Activated naive CD4-positive, alpha-beta T cell treated with anti-CD3 and anti-CD28 coated beads, Interleukin-2, amount 50 U/mL, for 72 hours (primary cell): ENCODE measurements around the gene TCF7L2. TPM values are rescaled to one million over a fixed set of nuclear protein-coding genes. Genes with fewer than 3 reads are reported as not detected.

Source experiments
- ATAC-seq, 2 donors: fragments of 150-1000 bp; cut with Tn5 transposase; 2 replicates each; pipeline ENCODE4 v1.10.0; 2021; ENCODE audit warnings: mild to moderate bottlenecking in 2 of 2, moderate library complexity in 2 of 2
- DNase-seq, 2 donors: peaks; one replicate each; pipeline ENCODE4 v3.0.0; 2021 to 2022; ENCODE audit warnings: low spot score in 2 of 2
- H3K27ac Mint-ChIP-seq, 2 donors: one replicate each; pipeline ENCODE4 v1.8.0; 2022; ENCODE audit warnings: mild to moderate bottlenecking in 2 of 2, mixed read lengths in 2 of 2
- H3K36me3 Mint-ChIP-seq, 2 donors: one replicate each; pipeline ENCODE4 v1.8.0; 2022; ENCODE audit warnings: mixed read lengths in 2 of 2
- H3K9me3 Mint-ChIP-seq, 2 donors: one replicate each; pipeline ENCODE4 v1.8.0; 2022; ENCODE audit warnings: mixed read lengths in 2 of 2
- total RNA-seq, 2 donors: library from RNA; stranded (reverse); gene quantifications; one replicate each; pipeline ENCODE4 v1.2.3, GENCODE V29; 2022

The TCF7L2 gene
- total RNA-seq, 2 donors from 2014 or later = 3.0 to 3.1 TPM

DNA sequence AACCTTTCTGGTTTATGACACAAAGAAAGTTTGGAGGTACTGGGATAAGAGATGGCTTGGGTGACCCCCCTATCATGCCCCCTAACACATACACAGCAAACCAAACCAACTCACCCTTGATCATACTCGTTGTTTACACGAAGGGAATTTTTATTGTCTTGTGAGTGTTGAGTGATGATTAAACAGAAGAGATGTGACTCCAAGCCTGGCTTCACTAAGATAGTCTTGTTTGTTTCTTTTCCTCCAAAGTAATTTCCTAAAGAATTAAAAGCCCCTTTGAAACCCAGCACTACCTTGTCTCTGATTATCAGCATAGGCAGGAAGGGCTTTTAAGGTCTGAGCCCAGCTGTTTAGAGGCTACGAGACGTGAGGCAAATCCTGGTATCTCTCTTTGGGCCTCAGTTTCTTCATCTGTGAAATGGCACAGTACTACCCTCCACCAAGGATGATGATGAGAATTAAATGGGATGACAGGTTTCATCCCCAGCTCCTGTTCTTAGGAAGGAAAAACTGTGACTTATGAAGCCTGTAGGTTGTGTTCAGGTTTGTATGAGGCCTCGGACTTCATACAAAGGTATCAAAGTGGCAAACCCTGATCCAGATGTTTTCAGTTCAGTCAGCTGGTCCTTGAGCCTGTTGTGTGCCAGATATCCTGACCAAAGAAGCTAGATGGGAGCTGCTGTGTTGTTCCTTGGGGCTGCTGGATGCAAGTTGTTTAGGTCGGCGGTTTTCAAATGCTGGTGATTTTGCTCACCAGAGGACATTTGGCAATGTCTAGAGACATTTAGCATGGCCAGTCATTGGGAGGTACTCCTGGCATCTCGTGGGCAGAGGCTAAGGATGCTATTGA is 51.8 kb downstream of the TCF7L2 start:
- Mint-ChIP-seq H3K27ac (no peak overlapping the region), H3K9me3 (no peaks in the 10 kb centered on the region), H3K36me3 (no peaks in the 10 kb centered on the region)
- DNase-seq = no peak
- no peak for ATAC-seq

DNA sequence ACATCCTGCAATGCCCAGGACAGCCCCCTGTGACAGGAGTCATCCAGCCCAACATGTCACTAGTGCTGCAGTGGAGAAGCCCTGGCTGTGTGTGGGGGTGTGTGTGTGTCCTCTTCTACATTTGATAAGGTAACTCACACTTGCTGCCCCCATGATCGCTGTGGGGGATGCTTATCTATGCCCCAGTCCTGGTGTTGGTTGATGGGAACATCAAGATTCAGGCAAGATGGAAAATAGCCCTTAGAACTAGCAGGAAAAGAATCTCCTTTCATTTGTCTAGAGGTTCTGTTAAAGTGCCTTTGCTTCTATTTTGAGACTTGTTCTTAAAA is 52.4 kb downstream of the TCF7L2 start:
- H3K9me3 Mint-ChIP-seq = no peaks in the 10 kb centered on the region
- H3K36me3 Mint-ChIP-seq = no peaks in the 10 kb centered on the region
- no peak for ATAC-seq

DNA sequence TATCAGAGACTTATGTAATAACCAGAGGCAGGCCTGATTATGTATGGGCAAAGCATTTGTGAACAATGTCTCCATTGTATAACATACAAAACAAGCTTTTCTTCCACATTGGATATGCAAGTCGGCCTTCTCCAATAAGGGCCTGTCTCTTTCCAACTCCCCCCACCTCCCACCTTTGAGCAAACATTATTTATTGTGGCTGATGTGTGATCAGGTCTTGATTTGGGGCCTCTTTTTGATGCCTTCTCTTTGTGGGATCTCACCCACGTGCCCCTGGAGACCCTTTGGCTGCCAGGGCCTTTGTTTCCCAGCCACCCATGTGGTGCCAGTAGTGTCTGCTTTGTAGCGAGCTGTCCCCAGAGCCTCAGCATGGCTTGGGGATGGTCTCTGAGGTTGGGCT is 53.0 kb downstream of the TCF7L2 start:
- H3K27ac Mint-ChIP-seq = no peak overlapping the region
- no peaks in the 10 kb centered on the region for H3K9me3 Mint-ChIP-seq
- no peak for DNase-seq
- H3K36me3 Mint-ChIP-seq = no peaks in the 10 kb centered on the region
- no peak for ATAC-seq

More for the DNA sequence above, 52.4 kb downstream of the TCF7L2 start:
- no peak for DNase-seq
- H3K27ac Mint-ChIP-seq = no peak overlapping the region

DNA sequence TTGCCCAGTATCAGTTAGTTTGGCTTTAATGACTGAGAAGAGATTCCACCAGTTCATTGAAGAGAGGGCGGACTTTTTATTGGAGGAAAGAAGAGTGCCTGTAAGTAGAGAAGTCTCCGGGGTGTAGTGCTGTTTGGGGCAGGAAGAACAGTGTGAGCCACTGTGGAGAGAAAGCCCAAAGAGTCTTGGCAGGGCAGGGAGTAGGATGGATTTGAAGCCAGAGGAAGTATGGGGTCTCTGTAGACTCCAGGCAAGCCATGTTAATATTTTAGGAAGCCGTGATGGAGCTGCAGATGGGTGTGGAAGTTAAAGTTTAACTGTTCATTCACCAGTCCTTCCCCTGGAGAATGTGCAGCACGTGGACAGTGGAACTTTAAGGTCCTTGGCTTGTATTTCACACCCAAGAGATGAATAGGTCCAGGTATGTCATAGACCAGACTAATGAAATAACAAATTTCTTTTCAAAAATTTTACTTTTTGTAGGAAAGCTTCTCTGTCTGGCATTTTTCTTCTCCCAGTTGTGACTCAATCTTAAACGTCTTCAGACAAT is 54.1 kb downstream of the TCF7L2 start:
- Mint-ChIP-seq H3K27ac (no peak overlapping the region), H3K36me3 (no peaks in the 10 kb centered on the region), H3K9me3 (no peaks in the 10 kb centered on the region)
- no peak for ATAC-seq
- DNase-seq = no peak

DNA sequence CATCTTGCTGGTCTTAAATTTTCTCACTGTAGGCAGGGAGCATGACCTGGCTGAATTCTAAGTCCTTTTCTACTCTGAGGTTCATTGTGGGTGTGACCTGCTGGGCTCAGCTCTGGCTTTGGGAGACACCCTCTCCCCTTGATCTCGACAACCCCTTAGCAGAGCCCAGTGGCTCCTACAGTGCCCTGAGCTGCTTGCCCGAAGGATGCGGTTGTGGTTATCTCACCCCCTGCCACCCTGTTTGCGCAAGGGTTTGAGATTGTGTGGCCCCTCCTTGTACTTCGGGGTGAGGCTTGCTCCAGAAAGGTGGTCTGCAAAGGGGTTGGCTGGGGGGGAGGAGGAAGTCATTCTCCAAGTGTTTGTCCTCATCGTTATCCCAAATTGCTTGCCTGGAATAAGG is 55.3 kb downstream of the TCF7L2 start:
- H3K27ac Mint-ChIP-seq = no peak overlapping the region
- peaks cover 0 to 5% of the 10 kb centered on the region in 2 donors for H3K36me3 Mint-ChIP-seq
- DNase-seq (no peak), ATAC-seq (no peak)
- H3K9me3 Mint-ChIP-seq = no peaks in the 10 kb centered on the region

DNA sequence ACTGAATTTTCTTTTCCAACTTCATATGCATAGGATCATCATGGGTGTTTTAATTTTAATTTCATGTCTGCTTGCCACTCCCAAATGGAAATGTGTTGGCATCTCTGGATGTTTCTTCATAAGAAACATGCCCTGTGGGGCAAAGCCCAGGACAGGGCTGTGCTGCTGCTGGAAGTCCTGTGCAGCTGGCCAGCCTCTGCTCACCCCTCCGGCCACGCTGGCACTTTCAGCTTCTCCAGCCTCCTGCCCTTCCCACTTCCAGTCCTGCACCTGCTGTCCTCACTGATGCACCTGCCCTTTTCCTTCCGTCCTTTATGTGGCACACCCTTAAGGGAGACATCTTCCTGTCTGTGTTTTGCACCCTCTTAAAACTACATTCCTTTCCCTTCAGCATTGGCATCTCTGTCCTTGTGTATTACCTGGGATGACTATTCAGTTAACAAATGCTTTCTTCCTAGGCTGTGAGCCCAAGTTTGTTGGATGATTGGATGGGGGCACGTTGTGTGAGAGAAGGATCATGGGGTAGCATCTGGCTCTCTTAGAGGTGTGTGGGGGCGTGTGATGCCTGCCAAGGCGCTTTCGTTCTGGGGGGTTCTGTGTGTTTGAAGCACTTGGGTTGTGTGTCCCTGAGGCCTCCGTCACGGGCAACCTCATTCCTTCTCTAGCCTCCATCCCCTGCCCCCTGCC is 56.8 kb downstream of the TCF7L2 start:
- DNase-seq = no peak
- Mint-ChIP-seq H3K9me3 (no peaks in the 10 kb centered on the region), H3K36me3 (peaks cover 0 to 5% of the 10 kb centered on the region in 2 donors), H3K27ac (no peak overlapping the region)
- peak; percentile 50 to 67 for ATAC-seq

DNA sequence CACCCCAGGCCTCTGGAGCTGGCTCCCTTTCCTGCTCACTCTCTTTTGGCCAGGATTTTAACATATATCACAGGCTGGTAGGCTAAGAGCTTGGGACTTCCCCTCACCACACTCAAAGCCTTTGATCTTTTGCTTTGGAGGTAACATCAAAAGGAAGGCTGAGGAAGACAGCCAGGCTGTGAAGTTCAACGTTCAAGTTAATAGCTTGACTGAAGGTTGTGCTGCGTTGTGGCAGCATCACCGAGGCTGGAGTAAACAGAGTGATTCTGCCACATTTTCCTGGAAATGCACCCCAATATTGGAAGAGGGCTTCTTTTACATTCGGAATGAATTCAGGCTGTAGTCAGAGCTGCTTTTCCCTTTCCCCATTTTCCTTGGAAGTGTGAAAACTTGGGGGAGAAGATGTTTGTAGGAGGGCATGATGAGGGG is 57.3 kb downstream of the TCF7L2 start:
- Mint-ChIP-seq H3K36me3 (peaks cover 0 to 5% of the 10 kb centered on the region in 2 donors), H3K27ac (no peak overlapping the region), H3K9me3 (no peaks in the 10 kb centered on the region)
- ATAC-seq (peak; percentile 98), DNase-seq (peak in 1 of 2 donors; percentile 24)

DNA sequence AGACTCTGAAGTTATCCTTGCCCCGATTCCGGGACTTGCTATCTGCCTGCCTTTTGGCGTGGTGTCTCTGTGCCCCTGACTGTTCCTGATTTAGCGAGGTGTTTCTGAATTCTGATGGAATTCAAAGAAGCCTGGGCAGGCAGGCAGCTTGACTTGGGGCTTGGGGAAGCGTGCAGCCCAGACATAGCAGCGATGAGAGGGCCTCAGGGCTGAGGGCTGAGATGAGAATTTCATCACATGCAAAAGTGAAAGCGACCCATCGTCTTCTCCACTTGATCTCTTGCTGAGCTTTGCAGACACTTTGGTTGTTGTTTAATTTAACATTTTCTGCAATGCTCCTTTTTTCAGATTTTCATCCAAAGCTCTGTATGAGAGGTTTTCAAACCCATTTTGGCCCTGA is 57.8 kb downstream of the TCF7L2 start:
- Mint-ChIP-seq H3K36me3 (peaks cover 0 to 5% of the 10 kb centered on the region in 2 donors), H3K9me3 (no peaks in the 10 kb centered on the region), H3K27ac (no peak overlapping the region)
- ATAC-seq = peak in 1 of 2 donors; percentile 30
- no peak for DNase-seq

DNA sequence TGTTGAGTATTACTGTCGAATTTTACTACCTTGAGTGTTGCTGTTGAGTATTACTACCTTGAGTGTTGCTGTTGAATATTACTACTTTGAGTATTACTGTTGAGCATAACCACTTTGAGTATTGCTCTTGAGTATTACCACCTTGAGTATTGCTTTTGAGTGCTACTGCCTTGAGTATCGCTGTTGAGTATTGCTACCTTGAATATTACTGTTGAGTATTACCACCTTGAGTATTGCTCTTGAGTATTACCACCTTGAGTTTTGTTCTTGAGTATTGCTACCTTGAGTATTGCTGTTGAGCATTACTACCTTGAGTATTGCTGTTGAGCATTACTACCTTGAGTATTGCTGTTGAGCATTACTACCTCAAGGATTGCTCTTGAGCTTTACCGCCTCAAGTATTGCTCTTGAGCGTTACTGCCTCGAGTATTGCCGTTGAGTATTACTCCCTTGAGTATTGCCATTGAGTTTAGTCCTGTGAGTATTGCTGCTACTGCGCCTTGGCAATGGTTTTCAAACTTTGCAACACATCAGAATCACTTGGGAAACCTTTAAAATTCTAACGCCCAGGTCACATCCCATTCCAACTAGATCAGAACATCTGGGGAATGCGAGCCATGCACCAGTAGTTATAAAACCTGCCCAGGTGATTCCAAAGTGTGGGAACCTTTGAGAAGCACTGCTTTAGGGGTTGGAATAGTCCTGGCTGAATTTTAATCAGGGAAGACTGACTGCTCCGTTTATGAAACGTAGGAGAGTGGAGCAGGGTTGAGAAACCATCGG is 61.7 kb downstream of the TCF7L2 start:
- ATAC-seq = no peak
- peaks cover 0 to 5% of the 10 kb centered on the region in 2 donors for H3K36me3 Mint-ChIP-seq
- H3K9me3 Mint-ChIP-seq = no peaks in the 10 kb centered on the region

DNA sequence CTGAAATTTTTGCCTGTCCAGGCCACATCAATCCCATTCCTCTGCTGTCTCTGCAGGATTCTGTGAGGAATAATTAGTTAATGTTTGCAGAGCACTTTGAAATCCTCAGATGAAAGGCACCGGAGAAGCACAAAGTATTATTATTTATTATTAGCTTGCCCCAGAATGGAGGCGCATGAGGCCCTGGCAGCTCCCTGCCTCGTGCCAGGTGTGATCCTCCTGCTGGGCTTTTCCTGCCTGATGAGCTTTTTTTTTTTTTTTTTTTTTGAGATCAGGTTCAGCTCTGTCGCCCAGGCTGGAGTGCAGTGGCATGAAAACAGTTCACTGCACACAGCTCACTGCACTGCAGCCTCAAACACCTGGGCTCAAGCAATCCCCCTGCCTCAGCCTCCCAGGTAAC is 65.2 kb downstream of the TCF7L2 start:
- Mint-ChIP-seq H3K36me3 (no peaks in the 10 kb centered on the region), H3K27ac (no peak overlapping the region), H3K9me3 (no peaks in the 10 kb centered on the region)
- no peak for DNase-seq
- no peak for ATAC-seq

More for the DNA sequence above, 61.7 kb downstream of the TCF7L2 start:
- no peak for DNase-seq
- H3K27ac Mint-ChIP-seq = no peak overlapping the region

DNA sequence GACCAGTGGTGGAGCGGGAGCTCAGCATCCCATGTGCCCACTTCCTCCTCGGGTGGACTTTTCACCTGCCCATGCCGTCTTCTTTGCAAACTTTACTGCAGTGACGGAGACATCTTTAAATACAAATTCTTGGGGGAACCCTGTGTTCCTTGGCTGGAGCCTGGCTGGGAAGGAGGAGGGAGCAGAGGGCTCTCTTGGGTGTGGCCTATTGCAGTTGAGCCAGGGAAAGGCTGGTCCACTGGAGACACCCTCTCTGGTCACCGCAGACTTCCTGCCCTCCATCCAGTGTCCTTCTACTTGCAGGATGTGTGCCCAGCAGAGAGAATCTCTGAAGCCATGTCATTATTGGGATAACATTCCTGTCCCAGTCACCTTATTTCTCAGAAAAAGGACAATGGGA is 67.3 kb downstream of the TCF7L2 start:
- ATAC-seq = no peak
- Mint-ChIP-seq H3K36me3 (no peaks in the 10 kb centered on the region), H3K9me3 (no peaks in the 10 kb centered on the region), H3K27ac (no peak overlapping the region)
- DNase-seq = no peak

DNA sequence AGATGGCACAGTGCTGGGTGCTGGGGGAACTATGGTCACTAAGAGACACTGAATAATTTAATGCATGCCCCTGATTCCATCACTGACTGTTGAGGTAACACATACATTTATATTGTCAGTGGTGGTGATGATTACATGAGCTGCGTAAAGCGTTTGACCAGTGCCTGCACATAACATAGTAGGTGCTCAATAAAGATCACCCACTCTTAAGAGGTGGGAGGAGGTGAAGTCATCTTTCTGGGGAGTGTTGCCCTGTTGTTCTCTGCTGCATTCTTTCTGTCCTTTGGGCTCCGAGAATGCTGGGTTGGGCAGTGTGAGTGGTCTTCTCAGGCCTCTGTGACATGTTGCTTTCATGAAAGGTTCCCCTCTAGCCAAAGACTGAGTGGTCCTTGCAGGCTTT is 68.0 kb downstream of the TCF7L2 start:
- H3K36me3 Mint-ChIP-seq = no peaks in the 10 kb centered on the region
- no peak for ATAC-seq

DNA sequence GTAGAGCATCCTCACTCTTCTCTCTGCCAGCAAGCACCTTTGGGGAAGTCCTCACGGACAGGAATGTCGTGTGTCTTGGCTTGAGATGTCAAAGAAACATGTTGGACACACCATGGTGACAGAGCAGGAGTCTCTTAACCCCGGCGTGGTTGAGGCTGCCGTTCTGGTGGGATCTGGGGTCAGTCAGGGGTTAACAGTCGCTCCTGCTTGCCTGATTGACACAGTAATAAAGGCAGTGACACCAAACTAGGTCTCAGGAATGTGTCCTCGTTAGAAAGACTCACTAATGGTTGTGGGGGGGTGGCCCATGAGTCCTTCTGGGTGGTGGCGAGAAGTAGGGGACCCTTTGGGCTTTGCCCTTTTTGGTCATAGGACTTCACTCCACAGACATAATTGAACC is 69.0 kb downstream of the TCF7L2 start:
- no peak for DNase-seq
- Mint-ChIP-seq H3K27ac (no peak overlapping the region), H3K36me3 (no peaks in the 10 kb centered on the region), H3K9me3 (no peaks in the 10 kb centered on the region)
- no peak for ATAC-seq

More for the DNA sequence above, 68.0 kb downstream of the TCF7L2 start:
- DNase-seq = no peak
- Mint-ChIP-seq H3K9me3 (no peaks in the 10 kb centered on the region), H3K27ac (no peak overlapping the region)

DNA sequence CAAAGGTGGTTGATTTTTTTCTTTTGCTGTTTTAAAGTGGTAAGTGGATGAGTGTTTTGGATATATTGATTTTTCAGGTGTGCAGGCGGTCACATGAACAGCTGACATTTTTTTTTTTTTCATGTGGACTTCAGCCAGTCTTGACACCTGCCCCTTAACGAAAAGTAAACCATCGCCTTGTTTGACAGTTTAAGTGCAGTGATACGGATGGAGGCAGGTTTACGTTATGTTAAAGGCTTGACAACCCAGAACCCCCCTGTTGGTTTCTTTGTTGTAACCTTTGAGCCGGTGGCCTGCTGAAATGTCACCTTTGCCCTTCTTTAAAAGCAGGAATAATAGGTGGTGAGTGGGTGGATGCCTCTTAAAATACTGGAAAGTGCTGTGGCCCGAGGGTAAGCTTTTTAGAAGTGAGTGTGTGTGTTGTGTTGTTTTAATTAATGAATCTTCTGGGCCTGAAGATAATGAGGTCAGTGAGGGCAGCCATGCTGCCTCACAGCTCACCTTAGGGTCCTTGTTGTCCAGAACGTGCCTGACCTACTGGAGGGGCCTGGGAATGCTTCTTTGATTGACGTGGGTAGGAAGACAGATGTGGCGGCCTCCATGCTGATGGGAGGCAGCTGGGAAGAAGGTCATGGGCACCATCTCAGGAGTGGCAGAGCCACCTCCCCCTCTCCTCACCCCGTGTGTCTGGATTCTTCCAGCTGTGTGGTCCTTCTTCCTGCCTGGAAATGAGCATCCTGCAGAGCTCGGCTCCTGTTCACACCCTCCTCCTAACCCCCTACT is 69.8 kb downstream of the TCF7L2 start:
- ATAC-seq (no peak), DNase-seq (no peak)
- H3K9me3 Mint-ChIP-seq = no peaks in the 10 kb centered on the region
- H3K36me3 Mint-ChIP-seq = no peaks in the 10 kb centered on the region
- H3K27ac Mint-ChIP-seq = no peak overlapping the region

DNA sequence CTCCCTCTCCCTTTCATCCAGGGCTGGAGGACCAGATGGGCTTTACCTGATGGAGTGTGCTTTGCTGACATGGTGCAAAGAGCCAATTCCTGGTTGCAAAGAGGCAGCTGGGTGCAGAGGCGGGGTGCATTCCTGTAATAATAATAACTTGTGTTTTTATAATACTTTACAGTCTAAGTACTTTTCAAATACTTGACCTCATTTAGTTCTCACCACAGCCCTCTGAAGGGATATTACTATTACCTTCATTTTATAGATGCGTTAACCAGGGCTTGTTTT is 70.4 kb downstream of the TCF7L2 start:
- Mint-ChIP-seq H3K9me3 (no peaks in the 10 kb centered on the region), H3K36me3 (no peaks in the 10 kb centered on the region), H3K27ac (no peak overlapping the region)
- ATAC-seq = no peak
- DNase-seq = no peak

DNA sequence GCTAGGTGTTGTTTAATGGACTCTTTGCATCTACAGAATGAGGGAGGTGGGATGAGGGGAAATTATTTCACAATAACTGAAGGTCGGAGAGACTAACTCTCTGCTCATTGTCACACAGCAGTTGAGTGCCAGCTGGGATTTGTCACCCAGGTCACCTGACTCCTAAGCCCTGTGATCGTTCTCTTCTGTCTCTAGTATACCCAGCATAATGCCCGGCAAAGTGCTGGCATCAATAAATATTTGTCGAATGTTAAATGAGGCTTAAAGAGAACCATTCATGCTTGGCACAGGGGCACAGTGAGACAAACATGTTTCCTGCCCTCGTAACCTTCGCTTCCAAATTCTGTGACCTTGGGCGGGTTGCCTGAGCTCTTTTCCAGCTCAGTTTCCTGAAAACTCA is 70.8 kb downstream of the TCF7L2 start:
- ATAC-seq = no peak
- H3K27ac Mint-ChIP-seq = no peak overlapping the region
- DNase-seq = no peak
- H3K36me3 Mint-ChIP-seq = no peaks in the 10 kb centered on the region
- H3K9me3 Mint-ChIP-seq = no peaks in the 10 kb centered on the region
